ENCODE results near the gene TREML2.
A peak's percentile ranks its signal among the peaks of the same experiment; 100 is the strongest.

The TREML2 gene

GRCh38 chr6:41204156-41204555 lies 3.2 kb upstream of the TREML2 start:
- no peak overlapping the region for H3K27ac ChIP-seq (replicated peaks)
- H3K4me3 ChIP-seq (replicated peaks; ENCODE audit: insufficient read depth, low read length), result no peak overlapping the region
- H3K27me3 ChIP-seq (ENCODE audit: insufficient read depth, poor library complexity, severe bottlenecking), result no peaks in the 10 kb centered on the region
- TF ChIP-seq SPI1 (IDR thresholded peaks at IDR 0.05; ENCODE audit: borderline replicate concordance, low read depth), result no peak
- no peak for TF ChIP-seq REST (IDR thresholded peaks at IDR 0.05; ENCODE audit: insufficient replicate concordance, low read depth)
- no peak for TF ChIP-seq GABPA (IDR thresholded peaks at IDR 0.05; ENCODE audit: low read depth)
- no peak for TF ChIP-seq POLR2AphosphoS5 (IDR thresholded peaks at IDR 0.05; ENCODE audit: low read depth)
- DNase-seq (ENCODE audit: low read depth in 1 of 2, low spot score in 1 of 2), result no peak

- DNase-seq (ENCODE audit: low read depth in 1 of 2, low spot score in 1 of 2), result peak in 1 of 2 experiments; percentile 30
- Histone ChIP-seq H3K27me3 (ENCODE audit: insufficient read depth, poor library complexity, severe bottlenecking) (no peaks in the 10 kb centered on the region), H3K4me3 (replicated peaks; ENCODE audit: insufficient read depth, low read length) (no peak overlapping the region), H3K27ac (replicated peaks) (peak overlapping the region; percentile 89)
- TF ChIP-seq REST (IDR thresholded peaks at IDR 0.05; ENCODE audit: insufficient replicate concordance, low read depth) (no peak), SPI1 (IDR thresholded peaks at IDR 0.05; ENCODE audit: borderline replicate concordance, low read depth) (peak; percentile 22; the same call in 1 of the 2 replicates)
Observed at GRCh38 chr6:41201764-41202173, 820 bp upstream of the TREML2 start.

- peak; percentile 66 for TF ChIP-seq SPI1 (IDR thresholded peaks at IDR 0.05; ENCODE audit: borderline replicate concordance, low read depth)
- TF ChIP-seq REST (IDR thresholded peaks at IDR 0.05; ENCODE audit: insufficient replicate concordance, low read depth), result no peak
- TF ChIP-seq CTCF (IDR thresholded peaks at IDR 0.05; ENCODE audit: insufficient read depth, low read length), result no peak
- TF ChIP-seq POLR2AphosphoS5 (IDR thresholded peaks at IDR 0.05; ENCODE audit: low read depth), result no peak
- peak; percentile 59 for TF ChIP-seq GABPA (IDR thresholded peaks at IDR 0.05; ENCODE audit: low read depth)
- Histone ChIP-seq H3K4me3 (replicated peaks; ENCODE audit: insufficient read depth, low read length) (peak overlapping the region; percentile 18), H3K27me3 (ENCODE audit: insufficient read depth, poor library complexity, severe bottlenecking) (no peaks in the 10 kb centered on the region), H3K27ac (replicated peaks) (peak overlapping the region; percentile 89)
- peak; percentile 96 to 98 for DNase-seq (ENCODE audit: low read depth in 1 of 2, low spot score in 1 of 2)
Observed at GRCh38 chr6:41200296-41200900, 551 bp downstream of the TREML2 start.

GRCh38 chr6:41199552-41200246 lies 1.2 kb downstream of the TREML2 start:
- Histone ChIP-seq H3K27me3 (ENCODE audit: insufficient read depth, poor library complexity, severe bottlenecking) (no peaks in the 10 kb centered on the region), H3K4me3 (replicated peaks; ENCODE audit: insufficient read depth, low read length) (no peak overlapping the region), H3K27ac (replicated peaks) (peak overlapping the region; percentile 89)
- TF ChIP-seq CTCF (IDR thresholded peaks at IDR 0.05; ENCODE audit: insufficient read depth, low read length), result no peak
- no peak for TF ChIP-seq GABPA (IDR thresholded peaks at IDR 0.05; ENCODE audit: low read depth)
- TF ChIP-seq SPI1 (IDR thresholded peaks at IDR 0.05; ENCODE audit: borderline replicate concordance, low read depth), result no peak
- no peak for TF ChIP-seq POLR2AphosphoS5 (IDR thresholded peaks at IDR 0.05; ENCODE audit: low read depth)
- DNase-seq (ENCODE audit: low read depth in 1 of 2, low spot score in 1 of 2), result peak in 1 of 2 experiments; percentile 49
